GM20431 (cell line): Measurements from ENCODE around the gene SBF2.

Experiments
- in situ Hi-C: fragments of 300-500 bp; cut with MseI, MboI; formaldehyde crosslinking; loops from one replicate; pipeline ENCODE4 v1.15.0; 2020; ENCODE audit warnings: low sequenced_read_pairs; ENCODE audit not compliant: unreplicated experiment

Gene SBF2

DNA sequence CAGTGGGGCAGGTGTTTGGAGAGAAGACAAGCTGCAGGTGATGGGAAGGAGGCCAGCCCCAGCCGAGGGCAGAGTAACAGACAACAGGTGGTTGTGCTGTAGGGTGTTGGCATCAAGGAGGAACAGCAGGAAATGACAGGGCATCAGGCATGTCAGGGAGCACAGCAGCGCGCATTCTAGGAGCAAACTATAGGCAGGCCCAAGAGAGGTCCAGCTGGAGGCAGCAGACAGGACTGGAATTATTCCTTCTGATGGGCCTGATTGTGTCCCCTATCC is 24.4 kb upstream of the SBF2 start:
- in situ Hi-C loops: loop anchor here (25.0 kb wide), 2 partner anchors 106 to 456 kb away; no protein-coding TSS in a partner anchor

DNA sequence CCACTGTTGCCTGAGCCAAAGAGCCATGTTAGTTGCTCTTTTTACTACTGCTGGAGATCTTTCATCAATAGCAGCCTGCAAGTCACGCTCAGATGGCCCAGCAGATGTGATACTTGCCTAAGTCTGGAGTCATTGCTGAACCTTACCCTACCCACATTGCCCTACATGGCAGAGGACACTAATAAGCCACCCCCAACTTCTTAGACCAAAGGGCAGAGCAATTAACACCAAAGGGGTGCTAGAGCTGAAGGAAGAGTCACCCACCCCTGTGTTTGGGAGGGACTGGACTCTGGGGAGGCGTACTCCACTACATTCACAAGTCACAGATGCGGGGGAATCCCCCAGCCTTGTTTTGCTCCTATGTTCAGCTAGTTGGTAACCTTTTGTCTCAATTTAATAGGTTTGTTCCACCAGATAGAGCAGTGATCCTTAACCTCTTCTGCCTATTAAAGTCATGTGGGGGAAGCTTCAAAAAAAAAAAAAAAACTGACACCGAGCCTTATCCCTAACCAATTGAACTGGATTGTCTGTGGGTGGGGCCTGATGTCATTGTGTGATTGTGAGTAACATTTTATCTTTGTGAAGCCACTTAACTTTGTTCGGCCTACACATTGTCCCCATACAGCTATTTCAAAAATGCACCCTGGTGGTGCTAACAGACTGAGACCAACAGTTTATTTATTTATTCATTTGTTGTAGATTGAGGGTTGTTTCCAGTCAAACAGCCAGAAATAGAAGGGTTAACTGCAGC is 23.9 kb upstream of the SBF2 start:
- in situ Hi-C loops: loop anchor here (25.0 kb wide), 2 partner anchors 106 to 456 kb away; no protein-coding TSS in a partner anchor

DNA sequence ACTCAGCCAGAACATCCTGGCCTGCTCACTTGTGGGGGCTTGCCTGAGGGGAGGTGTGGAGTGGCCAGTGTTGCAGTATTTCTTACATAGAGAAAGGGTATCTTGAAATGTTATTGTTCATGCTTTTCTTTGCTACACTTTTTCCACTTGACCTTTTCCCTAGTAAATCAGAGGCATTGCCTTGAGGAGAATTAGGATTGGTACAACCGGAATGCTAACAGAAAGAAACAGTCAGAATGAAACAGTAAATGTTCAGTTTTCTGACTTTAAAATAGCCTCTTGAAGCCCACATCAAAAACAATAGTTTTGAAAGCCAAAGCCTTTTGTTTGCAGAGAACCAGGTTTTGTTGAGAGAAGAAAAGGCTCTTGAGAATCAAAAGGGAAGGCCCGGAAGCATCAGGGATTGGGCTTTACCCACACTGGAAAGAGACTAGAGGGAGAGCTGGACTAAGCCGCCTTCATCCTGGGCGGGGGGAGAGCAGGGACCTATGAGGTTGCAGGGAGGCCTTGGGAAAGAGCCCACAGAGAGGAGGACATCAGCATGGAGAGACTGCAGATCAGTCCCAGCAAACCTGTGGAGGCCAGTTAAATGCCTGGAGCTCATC is 23.2 kb upstream of the SBF2 start:
- in situ Hi-C loops: loop anchor here (25.0 kb wide), 2 partner anchors 105 to 455 kb away; no protein-coding TSS in a partner anchor

DNA sequence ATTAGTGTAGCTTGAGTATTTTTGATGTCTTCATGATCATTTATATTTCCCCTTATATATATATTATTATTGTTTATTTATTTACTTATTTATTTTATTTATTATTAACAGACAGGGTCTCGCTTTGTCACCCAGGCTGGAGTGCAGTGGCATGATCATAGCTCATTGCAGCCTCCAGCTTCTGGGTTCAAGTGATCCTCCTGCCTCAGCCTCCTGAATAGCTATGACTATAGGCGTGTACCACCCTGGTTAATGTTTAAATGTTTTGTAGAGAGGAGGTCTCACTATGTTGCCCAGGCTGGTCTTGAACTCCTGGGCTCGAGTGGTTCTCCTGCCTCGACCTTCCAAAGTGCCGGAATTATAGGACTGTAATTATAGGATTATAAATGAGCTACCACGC is 21.1 kb upstream of the SBF2 start:
- in situ Hi-C loops: loop anchor here (25.0 kb wide), 2 partner anchors 103 to 453 kb away; no protein-coding TSS in a partner anchor

DNA sequence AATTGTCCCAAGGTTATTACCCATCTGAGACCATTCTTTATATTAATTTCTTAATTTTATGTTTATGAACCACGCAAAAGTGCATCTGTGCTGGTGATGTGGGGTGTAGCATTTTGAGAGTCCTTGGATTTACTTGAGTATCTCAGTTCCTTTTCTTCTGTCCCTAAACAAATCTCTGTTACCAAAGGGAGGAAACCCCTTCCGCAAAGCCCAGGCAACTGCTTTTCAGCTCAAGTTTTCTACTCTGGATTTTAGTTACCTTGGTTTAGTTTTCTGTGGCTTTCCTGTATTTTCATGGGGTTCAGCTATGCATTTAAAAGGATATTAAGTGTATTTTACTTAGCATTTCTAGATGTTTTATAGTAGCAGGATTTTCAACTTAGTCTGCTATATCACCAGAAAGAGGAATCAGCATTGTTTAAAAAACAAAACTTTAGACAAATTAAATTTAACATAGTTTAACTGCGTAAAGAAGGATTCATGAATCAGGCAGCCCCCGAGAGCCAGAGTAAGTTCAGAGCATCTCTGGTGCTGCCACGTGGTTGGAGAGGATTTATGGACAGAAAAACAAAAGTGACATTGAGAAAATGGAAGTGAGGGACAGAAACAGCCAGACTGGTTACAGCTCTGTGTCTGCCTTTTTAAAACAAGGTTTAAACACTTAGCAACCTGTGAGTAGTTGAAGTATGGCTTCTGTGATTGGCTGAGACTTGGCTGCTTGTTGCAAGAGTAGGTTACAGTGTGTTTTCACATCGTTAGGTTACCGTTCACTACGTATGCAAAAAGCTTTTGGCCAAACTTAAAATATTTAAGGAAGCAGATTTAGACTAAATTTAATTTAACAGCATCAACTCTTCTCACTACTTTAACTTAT is 20.4 kb upstream of the SBF2 start:
- in situ Hi-C loops: loop anchor here (25.0 kb wide), 2 partner anchors 102 to 452 kb away; no protein-coding TSS in a partner anchor

DNA sequence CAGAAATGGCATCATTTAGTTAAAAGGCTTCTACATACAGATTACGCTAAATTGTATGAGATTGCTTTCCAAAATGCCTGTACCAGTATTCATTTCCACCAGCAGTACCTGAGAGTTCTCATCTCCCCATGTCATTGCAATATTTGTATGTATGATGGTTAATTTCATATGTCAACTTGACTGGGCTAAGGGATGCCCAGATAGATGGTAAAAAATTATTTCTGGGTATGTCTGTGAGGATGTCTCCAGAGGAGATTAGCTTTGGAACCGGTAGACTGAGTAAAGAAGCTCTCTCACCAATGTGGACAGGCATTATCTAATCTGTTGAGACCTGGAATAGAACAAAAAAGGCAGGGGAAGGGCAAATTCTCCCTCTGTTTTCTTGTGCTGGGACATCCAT is 17.8 kb upstream of the SBF2 start:
- in situ Hi-C loops: loop anchor here (25.0 kb wide), 2 partner anchors 100 to 450 kb away; no protein-coding TSS in a partner anchor

DNA sequence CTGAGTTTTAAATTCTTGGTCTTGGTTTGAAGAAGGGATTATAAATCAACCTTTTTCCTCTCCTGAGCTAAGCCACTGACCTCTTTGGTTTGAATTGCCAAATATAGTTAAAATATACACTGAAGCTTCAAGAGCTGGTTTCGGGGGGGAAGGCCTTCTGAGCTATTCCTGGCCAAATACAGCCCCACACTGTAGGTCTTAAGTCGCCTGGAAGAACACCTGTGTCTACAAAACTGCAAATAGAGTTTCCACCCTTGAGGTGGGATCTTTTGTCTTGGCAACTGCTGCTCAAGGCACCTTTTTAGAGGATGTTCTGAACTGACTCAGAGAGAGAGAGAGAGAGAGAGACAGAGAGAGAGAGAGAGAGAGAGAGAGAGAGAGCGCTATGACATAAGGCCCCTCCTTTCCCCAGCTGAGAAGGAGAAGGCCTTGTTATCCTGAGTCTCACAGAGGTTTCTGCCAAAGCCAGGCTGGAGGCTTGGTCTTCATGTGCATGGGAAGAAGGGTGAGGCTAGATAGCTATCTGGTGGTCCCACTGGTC is 16.4 kb upstream of the SBF2 start:
- in situ Hi-C loops: loop anchor here (25.0 kb wide), 2 partner anchors 98 to 448 kb away; no protein-coding TSS in a partner anchor

DNA sequence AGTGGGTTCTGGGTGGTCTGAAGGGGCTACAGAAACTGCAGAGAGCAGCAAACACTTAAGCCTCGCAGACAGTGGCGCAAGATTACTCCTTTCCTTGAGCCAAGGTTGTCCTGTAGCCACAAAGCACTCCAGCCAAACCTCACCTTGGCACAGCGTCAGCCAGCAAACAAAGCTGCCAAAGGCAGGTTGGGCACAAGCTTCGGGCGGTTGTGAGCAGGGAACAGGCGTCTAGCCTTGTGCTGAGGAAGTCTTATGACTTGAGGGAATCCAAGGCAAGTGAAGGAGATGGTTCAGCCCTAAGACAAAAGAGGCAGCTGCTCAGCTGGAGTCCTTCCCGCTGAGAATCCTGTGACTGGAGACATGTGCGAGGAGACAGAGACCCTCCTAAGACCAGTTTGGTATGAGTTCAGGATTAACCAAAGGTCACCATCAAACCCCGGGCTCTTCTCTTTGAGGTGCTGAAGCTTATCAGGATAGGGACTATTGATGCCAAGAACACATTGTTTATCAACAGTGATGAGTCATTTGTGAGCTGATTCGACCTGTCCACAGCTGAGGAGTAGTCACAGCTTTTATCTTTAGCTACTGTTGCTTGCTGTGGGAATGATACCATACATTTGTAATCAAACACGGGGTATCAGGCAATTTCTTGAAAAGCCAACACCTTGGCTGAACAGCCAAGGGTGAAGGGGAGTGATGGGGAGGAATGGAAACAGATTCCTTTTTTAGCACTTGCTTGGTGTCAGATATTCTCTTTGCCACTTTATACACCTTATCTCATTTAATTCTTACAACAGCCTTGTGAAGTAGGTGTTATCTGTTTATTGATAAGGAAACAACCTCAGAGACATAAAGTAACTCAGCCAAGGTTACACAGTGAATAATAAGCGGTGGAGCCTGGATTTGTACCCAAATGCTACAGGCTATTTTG is 15.4 kb upstream of the SBF2 start:
- in situ Hi-C loops: loop anchor here (25.0 kb wide), 2 partner anchors 97 to 447 kb away; no protein-coding TSS in a partner anchor

DNA sequence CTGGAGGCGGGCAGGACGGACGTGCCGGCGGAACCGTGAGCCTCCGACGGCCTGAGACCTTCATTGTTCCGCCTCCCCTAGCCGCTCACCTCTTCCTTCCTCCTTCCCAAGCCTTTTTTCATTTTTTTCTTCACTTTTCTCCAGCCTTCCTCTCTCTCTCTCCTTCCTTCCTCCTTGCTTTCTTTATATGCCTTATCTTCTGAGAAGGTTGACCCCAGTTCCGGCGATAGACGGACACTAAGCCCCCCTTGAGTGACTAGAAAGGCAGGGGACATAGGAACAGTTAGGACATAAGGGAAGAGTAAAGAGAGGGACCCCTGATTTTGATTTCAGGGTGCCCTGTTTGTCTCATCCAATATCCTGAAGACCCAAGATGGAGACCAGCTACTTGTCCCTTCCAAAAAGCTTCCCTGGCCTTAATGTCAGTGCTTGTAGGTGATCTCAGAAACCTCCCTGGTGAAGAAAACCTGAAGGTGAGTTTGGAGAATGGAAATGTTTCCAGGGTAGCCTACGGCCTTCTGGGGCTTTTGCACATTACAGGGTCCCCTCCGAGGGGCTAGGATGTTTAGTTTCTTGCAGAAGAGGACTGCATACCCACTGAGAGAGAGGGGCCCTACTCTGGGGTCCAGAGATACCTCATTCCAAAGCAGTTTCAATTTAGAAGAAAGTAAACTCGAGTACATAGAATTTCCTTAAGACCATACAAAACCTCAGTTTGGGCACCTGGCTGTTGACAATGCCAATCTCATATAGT is 14.4 kb upstream of the SBF2 start:
- in situ Hi-C loops: loop anchor here (25.0 kb wide), 2 partner anchors 96 to 446 kb away; no protein-coding TSS in a partner anchor

DNA sequence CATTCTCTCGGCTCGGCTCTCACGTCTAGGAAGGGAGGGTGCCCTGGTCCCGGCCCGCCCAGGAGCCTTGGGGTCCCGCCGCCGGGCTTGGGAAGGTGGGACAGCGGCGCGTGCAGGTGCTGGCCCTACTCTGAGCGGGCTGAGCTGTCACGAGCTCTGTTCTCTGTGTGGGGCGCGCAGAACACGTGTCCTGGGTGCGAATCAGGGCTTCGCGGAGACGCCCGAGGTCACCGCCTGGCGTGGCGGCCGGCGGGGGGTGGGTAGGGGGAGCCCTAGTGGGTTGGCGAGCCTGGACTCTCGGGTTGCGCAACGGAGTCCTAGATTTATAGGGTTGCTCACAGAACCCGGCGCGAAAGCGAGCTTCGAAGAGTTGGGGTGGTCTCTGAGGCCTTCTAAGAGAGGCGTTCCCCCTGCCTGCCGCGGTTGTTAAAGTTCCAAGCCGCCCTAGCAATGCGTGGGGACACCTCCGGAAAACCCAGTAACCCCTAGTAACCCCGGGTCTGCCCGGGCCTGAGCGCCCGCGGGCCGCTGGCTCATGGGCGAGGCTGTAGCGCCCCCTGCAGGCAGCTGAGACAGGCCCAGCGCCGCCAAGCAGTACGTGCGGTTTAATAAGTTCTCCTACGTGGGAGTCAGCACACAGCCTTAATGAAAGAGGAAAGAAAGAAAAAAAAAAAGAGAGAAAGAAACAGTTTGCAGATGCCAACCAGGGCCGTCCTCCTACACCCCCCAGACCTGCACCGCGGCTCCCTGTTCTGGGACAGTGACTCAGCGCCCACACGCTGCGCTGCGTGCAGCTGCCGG is 13.6 kb upstream of the SBF2 start:
- in situ Hi-C loops: loop anchor here (25.0 kb wide), 2 partner anchors 95 to 445 kb away; no protein-coding TSS in a partner anchor

DNA sequence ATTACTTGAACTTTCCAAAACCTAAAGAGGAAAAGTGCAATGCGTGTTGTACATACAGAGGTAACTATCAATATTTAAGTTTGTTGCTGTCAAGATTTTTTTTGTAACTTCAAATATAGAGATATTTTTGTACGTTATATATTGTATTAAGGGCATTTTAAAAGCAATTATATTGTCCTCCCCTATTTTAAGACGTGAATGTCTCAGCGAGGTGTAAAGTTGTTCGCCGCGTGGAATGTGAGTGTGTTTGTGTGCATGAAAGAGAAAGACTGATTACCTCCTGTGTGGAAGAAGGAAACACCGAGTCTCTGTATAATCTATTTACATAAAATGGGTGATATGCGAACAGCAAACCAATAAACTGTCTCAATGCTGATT is 13.0 kb upstream of the SBF2 start:
- in situ Hi-C loops: loop anchor here (25.0 kb wide), 2 partner anchors 95 to 445 kb away; no protein-coding TSS in a partner anchor

DNA sequence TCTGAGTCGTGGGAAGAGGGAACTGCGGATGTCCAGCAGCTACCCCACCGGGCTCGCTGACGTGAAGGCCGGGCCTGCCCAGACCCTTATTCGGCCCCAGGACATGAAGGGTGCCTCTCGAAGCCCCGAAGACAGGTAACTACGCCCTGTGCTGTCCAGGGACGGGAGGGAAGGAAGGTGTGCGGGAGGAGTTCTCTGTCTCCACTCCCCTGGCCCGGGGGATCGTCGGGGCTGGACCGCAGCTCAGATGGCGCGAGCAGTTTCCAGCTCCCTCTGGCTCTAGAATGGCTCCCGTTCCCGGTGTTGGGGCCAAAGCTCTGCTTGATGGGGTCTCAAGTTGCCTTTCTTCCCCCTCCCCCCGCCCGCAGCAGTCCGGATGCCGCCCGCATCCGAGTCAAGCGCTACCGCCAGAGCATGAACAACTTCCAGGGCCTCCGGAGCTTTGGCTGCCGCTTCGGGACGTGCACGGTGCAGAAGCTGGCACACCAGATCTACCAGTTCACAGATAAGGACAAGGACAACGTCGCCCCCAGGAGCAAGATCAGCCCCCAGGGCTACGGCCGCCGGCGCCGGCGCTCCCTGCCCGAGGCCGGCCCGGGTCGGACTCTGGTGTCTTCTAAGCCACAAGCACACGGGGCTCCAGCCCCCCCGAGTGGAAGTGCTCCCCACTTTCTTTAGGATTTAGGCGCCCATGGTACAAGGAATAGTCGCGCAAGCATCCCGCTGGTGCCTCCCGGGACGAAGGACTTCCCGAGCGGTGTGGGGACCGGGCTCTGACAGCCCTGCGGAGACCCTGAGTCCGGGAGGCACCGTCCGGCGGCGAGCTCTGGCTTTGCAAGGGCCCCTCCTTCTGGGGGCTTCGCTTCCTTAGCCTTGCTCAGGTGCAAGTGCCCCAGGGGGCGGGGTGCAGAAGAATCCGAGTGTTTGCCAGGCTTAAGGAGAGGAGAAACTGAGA is 12.2 kb upstream of the SBF2 start:
- in situ Hi-C loops: loop anchor here (25.0 kb wide), 2 partner anchors 94 to 444 kb away; no protein-coding TSS in a partner anchor

DNA sequence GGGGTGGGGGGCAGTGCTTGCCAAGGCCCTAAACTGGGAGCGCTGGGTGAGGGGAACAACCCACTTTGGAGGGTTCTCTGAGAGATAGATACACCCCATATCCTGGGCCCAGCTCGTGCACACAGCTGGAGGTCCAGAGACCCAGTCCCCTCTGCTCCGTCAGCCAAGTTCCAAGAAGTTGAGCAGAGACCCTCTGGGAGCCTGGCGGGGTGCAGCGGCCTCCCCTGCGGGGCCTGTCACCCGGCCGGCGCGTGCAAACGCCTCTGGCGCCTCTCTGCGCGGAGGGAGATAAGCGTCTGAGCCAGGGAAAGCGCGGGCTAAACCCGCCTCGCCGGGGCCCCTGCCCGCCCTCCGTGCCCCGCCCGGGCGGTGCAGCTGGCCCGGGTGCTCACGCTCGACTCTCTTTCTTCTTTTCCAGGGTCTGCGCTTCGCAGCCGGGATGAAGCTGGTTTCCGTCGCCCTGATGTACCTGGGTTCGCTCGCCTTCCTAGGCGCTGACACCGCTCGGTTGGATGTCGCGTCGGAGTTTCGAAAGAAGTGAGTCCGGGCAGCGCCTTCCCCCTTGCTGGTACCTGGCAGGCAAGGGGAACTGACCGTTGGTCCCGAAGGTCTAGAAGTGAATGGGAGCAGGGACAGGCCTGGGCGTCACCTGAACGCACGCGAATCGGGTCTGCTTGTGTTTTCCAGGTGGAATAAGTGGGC is 11.4 kb upstream of the SBF2 start:
- in situ Hi-C loops: loop anchor here (25.0 kb wide), 2 partner anchors 93 to 443 kb away; no protein-coding TSS in a partner anchor

DNA sequence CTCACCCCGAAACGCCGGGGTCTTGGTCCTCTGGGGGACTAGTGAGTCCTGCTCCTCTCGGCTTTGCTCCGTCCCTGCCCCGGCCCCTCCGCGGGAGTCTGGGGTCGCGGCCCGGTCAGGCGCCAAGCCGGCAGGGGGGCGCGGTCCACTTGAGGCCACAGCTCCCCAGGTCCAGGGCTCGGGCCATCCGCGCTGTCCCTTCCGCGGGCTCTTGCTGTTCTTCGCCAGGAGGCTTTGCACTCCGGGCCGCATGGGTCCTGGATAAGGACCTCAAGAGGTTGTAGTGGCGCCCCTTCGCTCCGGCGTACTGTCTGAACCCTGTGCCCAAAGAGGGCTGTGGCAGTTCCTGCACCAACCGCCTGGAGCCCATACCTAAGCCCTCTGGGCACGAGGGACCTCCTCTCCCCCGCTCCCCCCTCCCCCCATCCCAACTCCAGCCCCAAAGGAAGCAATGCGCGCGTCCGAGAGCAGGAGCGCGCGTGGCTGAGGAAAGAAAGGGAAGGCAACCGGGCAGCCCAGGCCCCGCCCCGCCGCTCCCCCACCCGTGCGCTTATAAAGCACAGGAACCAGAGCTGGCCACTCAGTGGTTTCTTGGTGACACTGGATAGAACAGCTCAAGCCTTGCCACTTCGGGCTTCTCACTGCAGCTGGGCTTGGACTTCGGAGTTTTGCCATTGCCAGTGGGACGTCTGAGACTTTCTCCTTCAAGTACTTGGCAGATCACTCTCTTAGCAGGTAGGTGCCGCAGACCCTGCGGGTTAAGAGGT is 10.7 kb upstream of the SBF2 start, which contains the start of gene ADM:
Gene ADM (plus strand): TSS at position 579 of the 767 bp plus-strand sequence. CDS start 628 bp downstream, outside the sequence.
- in situ Hi-C loops: loop anchor here (25.0 kb wide), 2 partner anchors 92 to 442 kb away; no protein-coding TSS in a partner anchor
